Prostate gland (tissue), 2 donors: Measurements from ENCODE around the gene OSBPL1A.

Source experiments
- CTCF ChIP-seq, 4 experiments: fragments of 200-600 bp in 2 of 4; fragments of 450-650 bp in 2 of 4; sonication (generic) in 2 of 4; IDR thresholded peaks; 1 replicate in 3 of 4; 2 replicates in 1 of 4; pipeline ENCODE4 v1.5.1; 2016 to 2019; ENCODE audit warnings: antibody characterized with exemption in 4 of 4, mild to moderate bottlenecking in 2 of 4, moderate library complexity in 2 of 4
- POLR2A ChIP-seq: fragments of 450-650 bp; IDR thresholded peaks from one replicate; pipeline ENCODE4 v1.6.1; 2016; ENCODE audit warnings: antibody characterized with exemption, mild to moderate bottlenecking
- POLR2AphosphoS5 ChIP-seq: sonication (generic); formaldehyde crosslinking; IDR thresholded peaks from one replicate; pipeline ENCODE4 v1.6.1; 2017; ENCODE audit warnings: antibody characterized with exemption

GRCh38 chr18:24265502-24266064, 132.0 kb downstream of the OSBPL1A start:
- TF ChIP-seq POLR2A (no peak), POLR2AphosphoS5 (no peak), CTCF (IDR thresholded peaks at IDR 0.05) (no peak)
